Liver (tissue), 3 donors: ENCODE results near the gene AUH.

ENCODE experiments used
- EGR1 ChIP-seq, 2 donors: IDR thresholded peaks; 2 replicates each; pipeline ENCODE4 v1.6.1; 2016 to 2018; ENCODE audit warnings: antibody characterized with exemption in 2 of 2, low read depth in 2 of 2
- FOXA1 ChIP-seq: IDR thresholded peaks from 2 replicates; pipeline ENCODE4 v1.6.1; 2016; ENCODE audit warnings: antibody characterized with exemption
- HNF4G ChIP-seq: IDR thresholded peaks from 2 replicates; pipeline ENCODE4 v1.6.1; 2016; ENCODE audit warnings: antibody characterized with exemption
- JUND ChIP-seq, 2 donors: IDR thresholded peaks; 2 replicates each; pipeline ENCODE4 v1.6.1; 2016; ENCODE audit warnings: antibody characterized with exemption in 2 of 2
- MAX ChIP-seq: IDR thresholded peaks from 2 replicates; pipeline ENCODE4 v1.6.1; 2016; ENCODE audit warnings: antibody characterized with exemption
- NR2F2 ChIP-seq: IDR thresholded peaks from 2 replicates; pipeline ENCODE4 v1.6.1; 2016; ENCODE audit warnings: antibody characterized with exemption
- RAD21 ChIP-seq, 2 donors: IDR thresholded peaks; 2 replicates each; pipeline ENCODE4 v1.6.1; 2016; ENCODE audit warnings: antibody characterized with exemption in 2 of 2, mild to moderate bottlenecking in 2 of 2
- REST ChIP-seq: IDR thresholded peaks from 2 replicates; pipeline ENCODE4 v1.6.1; 2016; ENCODE audit warnings: antibody characterized with exemption, mild to moderate bottlenecking
- RXRA ChIP-seq, 2 donors: IDR thresholded peaks; 2 replicates each; pipeline ENCODE4 v1.6.1; 2017 to 2018; ENCODE audit warnings: antibody characterized with exemption in 2 of 2, mild to moderate bottlenecking in 1 of 2
- TAF1 ChIP-seq: conservative IDR thresholded peaks from 2 replicates; pipeline ENCODE4 v1.6.1; 2016; ENCODE audit warnings: antibody characterized with exemption, mild to moderate bottlenecking
- YY1 ChIP-seq: IDR thresholded peaks from 2 replicates; pipeline ENCODE4 v1.6.1; 2016; ENCODE audit warnings: antibody characterized with exemption, mild to moderate bottlenecking
- ZBTB33 ChIP-seq: IDR thresholded peaks from 2 replicates; pipeline ENCODE4 v1.6.1; 2016; ENCODE audit warnings: antibody characterized with exemption
- TF ChIP-seq, protein P1 (sequence below): fragments of 150-350 bp; IDR thresholded peaks from 2 replicates; pipeline ENCODE4 v1.5.1; 2017; ENCODE audit warnings: improper control_type of control experiment, low read depth, low read length; ENCODE audit not compliant: missing input control
- TF ChIP-seq, protein P2 (sequence below): IDR thresholded peaks from 2 replicates; pipeline ENCODE4 v1.6.1; 2016; ENCODE audit warnings: antibody characterized with exemption
- donor health status: healthy.
- donor health status: healthy.

DNA sequence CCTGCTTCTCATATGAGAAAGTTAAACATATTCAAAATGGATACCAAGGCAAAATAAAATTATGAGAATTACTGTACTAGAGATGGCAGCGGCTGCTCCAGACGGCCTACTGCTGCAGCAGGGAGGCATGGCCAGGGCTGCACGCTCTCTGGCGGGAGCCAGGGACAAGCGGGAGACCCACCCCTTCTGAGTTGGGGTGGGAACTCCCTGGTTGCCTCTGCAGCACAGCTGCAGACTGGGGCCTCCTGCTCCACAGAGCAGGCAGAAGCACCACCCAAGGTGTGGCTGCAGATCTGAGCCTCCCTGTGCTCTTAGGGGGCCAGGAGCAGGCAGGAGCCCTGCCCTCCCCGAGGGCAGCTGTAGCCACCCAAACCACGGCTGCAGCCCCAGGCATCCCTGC lies 2.3 kb upstream of the AUH start:
- TF ChIP-seq, protein P1, sequence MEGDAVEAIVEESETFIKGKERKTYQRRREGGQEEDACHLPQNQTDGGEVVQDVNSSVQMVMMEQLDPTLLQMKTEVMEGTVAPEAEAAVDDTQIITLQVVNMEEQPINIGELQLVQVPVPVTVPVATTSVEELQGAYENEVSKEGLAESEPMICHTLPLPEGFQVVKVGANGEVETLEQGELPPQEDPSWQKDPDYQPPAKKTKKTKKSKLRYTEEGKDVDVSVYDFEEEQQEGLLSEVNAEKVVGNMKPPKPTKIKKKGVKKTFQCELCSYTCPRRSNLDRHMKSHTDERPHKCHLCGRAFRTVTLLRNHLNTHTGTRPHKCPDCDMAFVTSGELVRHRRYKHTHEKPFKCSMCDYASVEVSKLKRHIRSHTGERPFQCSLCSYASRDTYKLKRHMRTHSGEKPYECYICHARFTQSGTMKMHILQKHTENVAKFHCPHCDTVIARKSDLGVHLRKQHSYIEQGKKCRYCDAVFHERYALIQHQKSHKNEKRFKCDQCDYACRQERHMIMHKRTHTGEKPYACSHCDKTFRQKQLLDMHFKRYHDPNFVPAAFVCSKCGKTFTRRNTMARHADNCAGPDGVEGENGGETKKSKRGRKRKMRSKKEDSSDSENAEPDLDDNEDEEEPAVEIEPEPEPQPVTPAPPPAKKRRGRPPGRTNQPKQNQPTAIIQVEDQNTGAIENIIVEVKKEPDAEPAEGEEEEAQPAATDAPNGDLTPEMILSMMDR, result no peak
- TF ChIP-seq MAX, result no peak
- TF ChIP-seq, protein P2, sequence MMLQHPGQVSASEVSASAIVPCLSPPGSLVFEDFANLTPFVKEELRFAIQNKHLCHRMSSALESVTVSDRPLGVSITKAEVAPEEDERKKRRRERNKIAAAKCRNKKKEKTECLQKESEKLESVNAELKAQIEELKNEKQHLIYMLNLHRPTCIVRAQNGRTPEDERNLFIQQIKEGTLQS, result no peak
- no peak for TF ChIP-seq NR2F2
- no peak for TF ChIP-seq ZBTB33
- TF ChIP-seq YY1, result no peak
- TF ChIP-seq EGR1 (IDR thresholded peaks at IDR 0.05; ENCODE audit: low read depth in 2 of 2), result no peak
- no peak for TF ChIP-seq RAD21 (IDR thresholded peaks at IDR 0.05)
- no peak for TF ChIP-seq JUND (IDR thresholded peaks at IDR 0.05)
- TF ChIP-seq FOXA1, result no peak
- no peak for TF ChIP-seq RXRA (IDR thresholded peaks at IDR 0.05)
- no peak for TF ChIP-seq HNF4G
- no peak for TF ChIP-seq TAF1
- no peak for TF ChIP-seq REST
